ENCODE results near the gene LYST.

DNA sequence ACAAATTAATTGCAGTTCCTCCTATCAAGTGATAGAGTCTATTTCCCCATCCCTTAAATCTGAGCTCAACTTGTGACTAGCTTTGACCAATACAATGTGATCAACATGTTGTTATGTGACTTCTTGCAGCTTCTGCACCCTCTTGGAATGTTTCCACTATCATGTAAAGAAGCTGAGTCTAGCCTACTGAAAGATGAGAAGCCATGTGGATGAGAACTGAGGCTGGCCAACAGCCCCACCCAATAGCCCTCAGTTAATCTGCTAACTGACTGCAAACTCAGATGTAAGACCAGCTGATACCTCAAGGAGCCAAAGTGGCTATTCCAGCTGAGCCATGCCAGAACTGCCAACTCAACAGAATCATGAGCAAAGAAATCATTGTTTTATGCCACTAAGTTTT is 44.0 kb downstream of the LYST start:
- TF ChIP-seq GATA3 (IDR thresholded peaks at IDR 0.05; ENCODE audit: low read depth, low read length): no peak
- no peak for TF ChIP-seq GATA2 (IDR thresholded peaks at IDR 0.05; ENCODE audit: low read depth, low read length)
